Head of caudate nucleus (tissue), 42 donors: Measurements from ENCODE around the gene PRR5L.

Experiments
- DNase-seq, 42 donors: peaks; one replicate each; pipeline versions ENCODE4 v3.0.0 to v3.0.0-alpha.2; 2020 to 2021; ENCODE audit warnings: mixed read lengths in 7 of 42
- intact Hi-C: fragments of 100-400 bp; cut with DNase I; formaldehyde crosslinking; loops from one replicate; pipeline ENCODE4 v1.15.0; 2022

The PRR5L gene

DNA sequence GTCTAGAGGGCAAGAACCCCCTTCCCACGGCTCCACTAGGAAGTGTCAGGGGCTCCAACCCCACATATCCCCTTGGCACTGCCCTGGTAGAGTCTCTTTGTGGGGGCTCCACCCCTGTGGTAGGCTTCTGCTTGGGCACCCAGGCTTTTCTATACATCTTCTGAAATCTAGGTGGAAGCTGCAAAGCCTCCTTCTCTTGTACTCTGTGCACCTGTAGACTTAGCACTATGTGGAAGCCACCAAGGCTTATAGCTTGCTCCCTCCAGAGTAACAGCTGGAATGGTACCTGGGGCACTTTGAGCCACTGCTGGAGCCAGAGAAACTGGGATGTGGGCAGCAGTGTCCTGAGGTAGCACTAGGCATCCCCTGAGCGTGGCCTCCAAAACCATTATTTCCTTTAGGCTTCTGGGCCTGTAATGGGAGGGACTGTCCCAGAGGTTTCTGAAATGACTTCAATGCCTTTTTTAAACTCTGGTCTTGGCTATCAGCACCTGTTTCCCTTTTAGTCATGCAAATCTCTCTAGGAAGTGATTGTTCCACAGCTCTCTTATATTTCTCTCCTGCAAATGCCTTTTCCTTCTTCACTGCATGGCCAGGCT lies 145.6 kb downstream of the PRR5L start:
- intact Hi-C loops = no loop called here

DNA sequence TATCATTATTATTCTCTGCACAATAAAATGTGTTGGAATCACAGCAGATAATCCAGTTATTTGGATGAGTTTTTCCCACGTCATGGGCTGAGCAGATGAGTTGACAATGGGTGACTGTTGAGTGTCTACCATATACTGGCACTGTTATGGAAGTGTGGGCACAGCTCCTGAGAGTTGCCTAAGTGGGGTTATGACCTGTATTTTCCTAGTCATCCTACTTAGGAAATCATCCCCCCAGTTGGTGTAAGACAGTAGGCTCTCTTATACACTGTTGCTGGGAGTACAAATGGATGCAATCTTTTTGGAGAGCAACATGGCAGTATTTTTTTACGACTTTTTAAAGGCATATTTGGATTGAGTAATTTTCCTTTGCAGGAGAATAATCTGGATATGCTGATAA lies 147.6 kb downstream of the PRR5L start:
- intact Hi-C loops = no loop called here
- no peak for DNase-seq

More for the DNA sequence above, 145.6 kb downstream of the PRR5L start:
- no peak for DNase-seq

GRCh38 chr11:36446135-36446534 lies 150.0 kb downstream of the PRR5L start:
- DNase-seq = no peak
- intact Hi-C loops = no loop called here

GRCh38 chr11:36447514-36447913 lies 151.4 kb downstream of the PRR5L start:
- no peak for DNase-seq
- intact Hi-C loops = no loop called here

DNA sequence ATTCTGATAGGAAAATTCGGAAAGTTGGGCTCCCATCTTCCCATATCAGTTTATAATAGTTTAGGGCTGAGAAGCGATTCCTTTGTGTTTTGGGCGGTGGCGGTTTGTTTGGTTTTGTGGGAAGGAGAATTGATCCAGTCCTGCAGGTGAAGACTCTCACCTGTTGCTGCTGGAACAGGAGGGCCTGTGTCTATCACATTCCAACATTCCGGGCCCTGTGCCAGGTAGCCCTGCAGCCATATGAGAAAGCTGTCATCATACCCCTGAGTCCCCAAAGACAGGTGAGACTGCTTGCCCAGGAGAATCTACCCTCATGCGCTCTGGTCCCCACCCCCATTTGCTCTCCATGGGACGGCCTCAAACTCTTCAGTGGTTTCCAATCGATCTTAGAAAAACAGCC lies 151.9 kb downstream of the PRR5L start:
- DNase-seq = no peak
- intact Hi-C loops = no loop called here

DNA sequence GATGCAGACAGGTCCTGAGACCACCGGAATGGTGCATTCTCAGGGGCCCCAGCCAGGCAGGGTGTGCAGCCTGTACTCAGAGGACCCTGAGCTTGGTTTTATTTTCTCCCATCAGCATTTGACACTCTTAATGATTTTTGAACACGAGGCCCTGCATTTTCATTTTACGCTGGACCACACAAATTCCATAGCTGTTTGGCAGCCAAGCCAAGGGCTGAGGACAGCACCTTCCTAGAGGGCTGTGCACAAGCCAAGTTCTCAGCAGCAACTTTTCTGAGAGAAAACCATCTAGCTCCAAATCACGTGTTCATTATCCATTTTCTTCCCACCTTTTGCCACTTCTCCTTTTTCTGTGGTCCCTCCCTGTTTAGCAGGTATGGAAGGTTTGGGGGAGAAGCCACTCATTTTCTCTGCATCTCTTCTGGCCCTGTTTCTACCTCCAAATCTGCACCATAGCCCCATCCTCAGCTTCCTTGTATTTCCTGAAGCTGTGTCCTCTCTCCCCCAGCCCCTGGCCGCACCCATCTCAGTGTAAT lies 153.5 kb downstream of the PRR5L start:
- DNase-seq = no peak
- intact Hi-C loops = no loop called here

GRCh38 chr11:36450110-36450572 lies 154.1 kb downstream of the PRR5L start:
- no peak for DNase-seq
- intact Hi-C loops = no loop called here

DNA sequence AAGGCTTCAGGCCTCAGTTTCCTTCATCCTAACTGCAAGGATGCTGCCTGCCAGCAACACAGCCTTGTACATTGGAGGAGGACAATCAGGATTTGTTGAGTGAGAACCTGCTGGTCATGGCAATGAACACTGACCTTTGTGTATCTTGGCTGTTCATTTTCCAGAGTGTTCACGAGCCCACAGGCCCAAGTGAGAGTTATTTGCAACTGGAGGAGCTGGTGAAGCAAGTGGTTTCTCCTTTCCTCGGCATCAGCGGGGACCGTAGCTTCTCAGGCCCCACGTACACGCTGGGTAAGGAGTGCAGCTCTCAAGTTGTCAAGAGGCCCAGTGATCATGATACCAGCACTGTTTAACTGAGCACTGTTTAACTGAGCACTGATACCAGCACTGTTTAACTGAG lies 155.0 kb downstream of the PRR5L start:
- intact Hi-C loops = no loop called here
- DNase-seq = no peak

- no peak for DNase-seq
- intact Hi-C loops = no loop called here
Observed at GRCh38 chr11:36451681-36452080, 155.6 kb downstream of the PRR5L start.

DNA sequence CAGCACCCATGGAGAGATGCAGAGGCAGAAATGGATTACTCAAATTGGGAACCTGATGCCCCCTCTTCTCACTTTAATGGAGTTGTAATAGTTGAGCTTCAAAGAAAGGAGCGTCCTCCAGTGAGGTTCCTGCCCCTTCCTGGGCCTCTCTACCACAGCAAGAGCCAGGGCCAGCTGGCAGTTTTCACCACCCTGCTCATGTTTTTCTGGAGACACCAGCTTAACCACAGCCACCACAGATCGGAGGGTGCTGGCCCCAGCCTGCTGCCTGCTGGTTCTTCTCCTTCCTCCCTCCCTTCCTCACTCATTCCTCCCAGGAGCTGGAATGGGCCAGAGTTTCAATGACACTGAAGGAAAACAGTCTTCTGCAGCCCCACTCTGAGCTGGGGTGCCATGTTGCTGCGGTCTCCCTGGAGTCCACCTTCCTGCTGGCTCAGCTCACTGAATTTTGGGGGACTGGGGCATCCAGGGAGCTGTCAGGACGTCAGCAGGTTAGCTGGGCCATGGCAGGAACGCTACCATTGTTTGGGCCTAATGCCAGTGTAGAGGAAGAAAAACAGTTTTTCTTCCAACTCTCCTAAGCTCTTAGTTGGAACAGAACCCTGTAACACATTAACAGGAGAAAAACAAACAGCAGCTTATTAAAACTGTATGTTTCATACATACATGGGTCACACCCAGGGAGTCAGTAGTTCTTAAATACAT lies 156.3 kb downstream of the PRR5L start:
- intact Hi-C loops = no loop called here
- DNase-seq = peak in 1 of 42 donors; percentile 45

- intact Hi-C loops = no loop called here
Observed at GRCh38 chr11:36452961-36453360, 156.9 kb downstream of the PRR5L start.

DNA sequence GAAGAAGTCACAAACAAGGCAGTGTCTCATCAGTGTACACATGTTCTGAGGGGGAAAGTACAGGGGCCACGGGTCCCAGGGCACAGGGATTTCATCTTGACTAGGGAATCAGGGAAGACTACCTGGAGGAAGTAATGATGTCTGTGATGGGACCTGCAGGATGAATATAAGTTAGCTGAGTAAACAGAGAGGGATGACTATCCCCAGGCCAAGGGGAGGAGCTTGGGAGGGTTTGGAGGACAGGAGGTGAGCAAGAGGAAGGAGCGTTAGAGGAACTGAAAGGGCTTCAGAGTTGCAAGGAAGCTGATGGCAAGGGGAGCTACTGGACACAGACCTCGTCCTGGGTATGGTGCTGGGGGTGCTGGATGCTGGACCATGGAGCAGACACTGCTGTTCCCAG lies 157.6 kb downstream of the PRR5L start:
- intact Hi-C loops = no loop called here

More at GRCh38 chr11:36452961-36453360, 156.9 kb downstream of the PRR5L start:
- DNase-seq = peak in 1 of 42 donors; percentile 3

DNA sequence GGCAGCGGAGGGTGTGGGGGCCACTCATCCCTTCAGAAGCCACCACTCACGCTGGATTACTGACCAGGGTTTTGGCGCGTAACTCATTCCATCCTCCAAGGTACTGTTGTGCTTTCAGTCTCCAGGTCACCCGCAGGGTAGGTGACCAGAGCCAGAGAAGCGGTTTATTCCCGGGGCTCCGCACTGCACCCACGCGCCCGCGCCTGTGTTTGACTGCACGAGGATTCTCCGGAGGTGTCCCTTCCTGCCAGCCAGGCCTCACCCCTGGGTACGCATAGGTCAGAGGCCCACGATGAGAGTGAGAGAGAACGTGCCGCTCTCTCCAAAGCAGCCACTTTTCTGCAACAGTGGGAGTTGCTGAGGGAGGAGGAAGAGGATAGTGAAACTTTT lies 158.5 kb downstream of the PRR5L start:
- no peak for DNase-seq
- intact Hi-C loops = no loop called here

More for the DNA sequence above, 157.6 kb downstream of the PRR5L start:
- peak in 1 of 42 donors; percentile 39 for DNase-seq

GRCh38 chr11:36454941-36455631 lies 159.0 kb downstream of the PRR5L start:
- peak in 12 of 42 donors; percentile 18 to 59 (median 40) for DNase-seq
- intact Hi-C loops = no loop called here

DNA sequence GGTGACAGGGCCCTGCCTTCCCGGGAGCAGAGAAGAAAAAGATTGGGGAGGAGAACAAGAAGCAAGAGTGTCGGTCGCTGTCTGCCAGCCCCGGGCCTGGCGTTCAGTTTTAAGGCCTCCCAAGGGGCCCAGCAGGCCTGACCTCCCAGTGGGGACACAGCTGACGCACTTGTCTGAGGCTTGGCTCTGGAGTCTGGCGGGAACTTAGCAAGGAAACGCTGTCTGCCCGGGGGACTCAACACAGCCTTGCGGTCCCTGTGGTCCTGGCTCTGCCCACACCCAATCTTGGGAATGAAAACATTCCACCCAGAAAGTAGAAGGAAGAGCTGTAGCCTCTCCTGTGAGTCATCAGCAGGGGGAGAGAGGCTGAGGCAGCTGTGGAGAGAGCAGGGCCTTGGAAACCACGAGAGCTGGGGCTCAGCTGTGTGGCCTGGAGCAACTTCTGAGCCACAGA lies 159.6 kb downstream of the PRR5L start:
- intact Hi-C loops = no loop called here

GRCh38 chr11:36456156-36456555 lies 160.1 kb downstream of the PRR5L start:
- DNase-seq = no peak
- intact Hi-C loops = no loop called here

More for the DNA sequence above, 159.6 kb downstream of the PRR5L start:
- DNase-seq = peak in 31 of 42 donors; percentile 18 to 78 (median 46)

DNA sequence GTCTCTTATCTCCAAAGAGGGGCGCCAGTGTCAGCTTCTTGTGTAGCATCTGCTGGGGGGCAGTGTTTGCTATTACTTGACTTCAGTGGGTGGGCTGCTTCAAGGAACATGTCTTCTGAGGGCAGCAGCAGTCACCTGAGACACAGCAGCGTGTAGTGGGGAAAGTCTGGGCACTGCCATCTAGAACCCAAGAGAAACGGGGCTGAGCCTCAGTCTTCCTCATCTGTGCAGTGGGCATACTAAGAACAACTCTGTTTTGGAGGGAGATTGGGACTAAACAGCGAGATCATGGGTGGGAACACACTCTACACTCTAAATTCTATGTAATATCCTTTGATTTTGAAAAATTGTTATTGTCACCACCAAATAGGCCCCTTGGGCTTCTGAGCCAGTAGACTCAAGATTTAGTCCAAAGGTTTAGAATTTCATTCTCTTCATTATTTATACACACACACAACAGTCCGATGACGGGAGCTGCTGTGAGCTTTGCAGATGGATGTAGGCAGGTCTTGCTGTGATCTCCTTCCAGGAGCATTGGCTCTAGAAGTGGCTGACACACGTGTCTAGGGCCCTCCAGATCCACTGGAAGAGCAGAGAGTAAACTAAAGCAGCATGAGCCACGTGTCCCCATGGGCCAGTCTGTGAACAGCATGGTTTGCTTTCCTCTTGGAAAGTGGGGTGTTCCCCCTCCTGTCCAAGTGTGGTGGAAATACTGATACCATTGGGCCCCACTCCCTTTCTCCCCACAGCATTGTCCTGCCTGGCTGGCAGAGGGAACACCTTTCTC lies 162.2 kb downstream of the PRR5L start:
- intact Hi-C loops = no loop called here
- DNase-seq = peak in 1 of 42 donors; percentile 36

DNA sequence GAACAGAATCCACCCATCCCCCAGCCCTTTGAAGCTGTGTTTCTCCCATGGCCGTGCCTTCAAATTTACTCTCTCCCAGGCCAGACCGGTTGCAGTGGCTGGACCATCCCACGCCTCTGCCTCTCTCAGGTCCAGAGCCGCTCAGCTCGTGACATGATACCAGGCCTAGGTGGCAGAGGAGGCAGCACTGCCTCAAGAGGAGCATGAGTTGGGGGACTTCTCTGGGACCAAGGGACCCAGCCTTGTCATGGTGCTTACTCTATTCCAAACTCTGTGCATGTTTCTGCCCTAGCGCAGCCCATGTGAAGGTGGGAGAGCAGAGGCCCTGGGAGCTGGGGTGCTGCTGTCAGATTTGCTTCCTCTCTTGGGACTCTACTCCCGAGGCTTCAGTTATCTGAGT lies 163.0 kb downstream of the PRR5L start:
- intact Hi-C loops = no loop called here
- DNase-seq = peak in 1 of 42 donors; percentile 31

- intact Hi-C loops = no loop called here
- DNase-seq = peak in 1 of 42 donors; percentile 51
Observed at GRCh38 chr11:36460220-36460619, 164.1 kb downstream of the PRR5L start.
